ENCODE data around the gene CES4A. TPM values are rescaled to one million over a fixed set of nuclear protein-coding genes. Genes with fewer than 3 reads are reported as not detected.
A peak's percentile ranks its signal among the peaks of the same experiment; 100 is the strongest.

CES4A gene
- total RNA-seq, 1 donor from 2014 or later = 1.2 TPM

DNA sequence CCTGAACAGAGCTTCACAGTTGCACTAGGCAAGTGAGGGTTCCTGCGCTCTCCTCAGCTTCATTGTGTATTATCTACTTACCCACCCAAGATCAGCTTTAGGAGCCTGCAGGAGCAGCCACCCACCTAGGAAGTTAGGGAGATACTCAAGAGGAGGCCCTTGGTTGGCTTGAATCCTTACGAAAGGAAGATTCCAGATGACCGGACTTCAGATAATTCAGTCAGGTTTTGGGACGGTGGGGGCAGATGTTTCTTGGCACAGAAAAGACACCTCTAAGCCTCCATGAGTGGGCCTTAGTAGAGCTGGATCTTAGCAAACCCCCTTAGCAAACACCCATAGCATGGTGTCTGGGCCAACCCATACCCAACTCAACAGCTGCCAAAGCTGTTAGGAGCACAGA is 38.2 kb downstream of the CES4A start:
- no peak for FAIRE-seq
- TF ChIP-seq, protein P1, sequence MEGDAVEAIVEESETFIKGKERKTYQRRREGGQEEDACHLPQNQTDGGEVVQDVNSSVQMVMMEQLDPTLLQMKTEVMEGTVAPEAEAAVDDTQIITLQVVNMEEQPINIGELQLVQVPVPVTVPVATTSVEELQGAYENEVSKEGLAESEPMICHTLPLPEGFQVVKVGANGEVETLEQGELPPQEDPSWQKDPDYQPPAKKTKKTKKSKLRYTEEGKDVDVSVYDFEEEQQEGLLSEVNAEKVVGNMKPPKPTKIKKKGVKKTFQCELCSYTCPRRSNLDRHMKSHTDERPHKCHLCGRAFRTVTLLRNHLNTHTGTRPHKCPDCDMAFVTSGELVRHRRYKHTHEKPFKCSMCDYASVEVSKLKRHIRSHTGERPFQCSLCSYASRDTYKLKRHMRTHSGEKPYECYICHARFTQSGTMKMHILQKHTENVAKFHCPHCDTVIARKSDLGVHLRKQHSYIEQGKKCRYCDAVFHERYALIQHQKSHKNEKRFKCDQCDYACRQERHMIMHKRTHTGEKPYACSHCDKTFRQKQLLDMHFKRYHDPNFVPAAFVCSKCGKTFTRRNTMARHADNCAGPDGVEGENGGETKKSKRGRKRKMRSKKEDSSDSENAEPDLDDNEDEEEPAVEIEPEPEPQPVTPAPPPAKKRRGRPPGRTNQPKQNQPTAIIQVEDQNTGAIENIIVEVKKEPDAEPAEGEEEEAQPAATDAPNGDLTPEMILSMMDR (IDR thresholded peaks at IDR 0.05; ENCODE audit: insufficient read depth, low read depth, low read length) = no peak
- Histone ChIP-seq H3K4me3 (ENCODE audit: insufficient read depth, low read depth, low read length) (no peak overlapping the region), H3K9me3 (ENCODE audit: insufficient read depth, low read depth, low read length) (no peaks in the 10 kb centered on the region), H2AFZ (ENCODE audit: low read depth, low read length) (no peak overlapping the region), H3K27me3 (ENCODE audit: insufficient read depth, low read length) (no peaks in the 10 kb centered on the region), H3K36me3 (ENCODE audit: insufficient read depth, low read length) (peaks cover 4% of the 10 kb centered on the region), H3K4me1 (ENCODE audit: insufficient read depth, low read length) (peaks cover 21% of the 10 kb centered on the region), H3K79me2 (ENCODE audit: insufficient read depth, low read length) (peaks cover 28% of the 10 kb centered on the region), H3K9ac (ENCODE audit: low read length) (no peak overlapping the region), H4K20me1 (ENCODE audit: insufficient read depth, low read length) (peaks cover 18% of the 10 kb centered on the region), H3K4me2 (ENCODE audit: low read length) (no peak overlapping the region), H3K27ac (ENCODE audit: low read depth, low read length) (no peak overlapping the region)
- H3K9me3 Mint-ChIP-seq (ENCODE audit: unreplicated experiment) = no peaks in the 10 kb centered on the region
- H3K36me3 Mint-ChIP-seq (ENCODE audit: low read depth, unreplicated experiment) = no peaks in the 10 kb centered on the region
- no peak overlapping the region for H3K27ac Mint-ChIP-seq (ENCODE audit: unreplicated experiment)
- H3K27me3 Mint-ChIP-seq (ENCODE audit: low read depth, unreplicated experiment) = no peaks in the 10 kb centered on the region
- DNase-seq (ENCODE audit: low read depth) = no peak
- no peak overlapping the region for H3K4me3 Mint-ChIP-seq (ENCODE audit: unreplicated experiment)
- H3K4me1 Mint-ChIP-seq (ENCODE audit: low read depth, unreplicated experiment) = peaks cover 28% of the 10 kb centered on the region

DNA sequence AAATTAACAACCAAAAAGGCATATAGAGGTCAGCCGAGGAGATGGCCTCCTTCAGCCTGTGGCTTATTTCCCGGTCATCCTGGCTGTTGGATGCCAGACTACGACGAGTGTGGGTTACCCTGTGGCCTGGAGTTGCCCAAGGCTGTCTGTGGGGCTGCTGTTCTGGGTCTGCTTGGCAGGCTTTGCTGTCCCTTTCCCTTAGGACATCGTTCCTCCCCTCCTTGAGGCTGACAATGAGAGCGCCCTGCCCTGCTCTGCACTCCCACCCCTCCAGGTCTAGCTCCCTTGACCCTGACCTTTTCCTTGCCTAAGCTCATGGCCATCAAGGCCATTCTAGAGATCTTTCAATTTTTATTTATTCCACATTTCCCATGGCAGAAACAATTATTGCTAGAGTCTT is 38.7 kb downstream of the CES4A start:
- H3K36me3 Mint-ChIP-seq (ENCODE audit: low read depth, unreplicated experiment) = no peaks in the 10 kb centered on the region

DNA sequence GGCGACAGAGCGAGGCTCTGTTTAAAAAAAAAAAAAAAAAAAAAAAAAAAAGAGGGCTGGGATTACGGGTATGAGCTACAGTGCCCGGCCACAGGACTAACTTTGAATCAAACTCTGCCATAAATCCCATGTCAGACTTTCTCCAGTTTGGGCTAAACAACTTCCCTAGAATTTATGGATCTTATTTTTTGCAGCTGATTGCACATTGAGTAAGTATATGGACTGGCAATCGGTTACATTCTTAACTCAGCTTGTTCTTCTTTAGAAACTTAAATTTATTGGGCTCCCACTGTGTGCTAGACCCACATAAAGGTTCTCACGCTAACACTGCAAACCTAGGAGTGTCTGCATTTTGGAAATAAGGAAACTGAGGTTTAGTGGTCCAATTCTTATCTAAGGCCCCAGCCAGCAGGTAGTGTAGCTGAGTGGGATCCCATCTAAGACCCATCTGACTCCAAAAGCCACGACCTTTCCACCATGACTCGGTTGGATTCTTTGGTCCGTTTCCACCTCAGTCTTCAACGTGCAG is 39.8 kb downstream of the CES4A start:
- H3K4me2 ChIP-seq (ENCODE audit: low read length) = peak overlapping the region; percentile 88
- Mint-ChIP-seq H3K4me1 (ENCODE audit: low read depth, unreplicated experiment) (peaks cover 26% of the 10 kb centered on the region), H3K9me3 (ENCODE audit: unreplicated experiment) (no peaks in the 10 kb centered on the region), H3K4me3 (ENCODE audit: unreplicated experiment) (peak overlapping the region; percentile 80), H3K27me3 (ENCODE audit: low read depth, unreplicated experiment) (no peaks in the 10 kb centered on the region), H3K36me3 (ENCODE audit: low read depth, unreplicated experiment) (no peaks in the 10 kb centered on the region), H3K27ac (ENCODE audit: unreplicated experiment) (peak overlapping the region; percentile 87)
- peaks cover 44% of the 10 kb centered on the region for H3K79me2 ChIP-seq (ENCODE audit: insufficient read depth, low read length)
- H3K27me3 ChIP-seq (ENCODE audit: insufficient read depth, low read length) = no peaks in the 10 kb centered on the region
- H3K9ac ChIP-seq (ENCODE audit: low read length) = peak overlapping the region; percentile 89
- peaks cover 10% of the 10 kb centered on the region for H3K36me3 ChIP-seq (ENCODE audit: insufficient read depth, low read length)
- no peak for TF ChIP-seq EZH2 (IDR thresholded peaks at IDR 0.05; ENCODE audit: insufficient read depth, low read length)
- TF ChIP-seq, protein P1 (IDR thresholded peaks at IDR 0.05; ENCODE audit: insufficient read depth, low read depth, low read length) = no peak
- peak overlapping the region; percentile 68 for H3K4me3 ChIP-seq (ENCODE audit: insufficient read depth, low read depth, low read length)
- peaks cover 26% of the 10 kb centered on the region for H3K4me1 ChIP-seq (ENCODE audit: insufficient read depth, low read length)
- peaks cover 35% of the 10 kb centered on the region for H4K20me1 ChIP-seq (ENCODE audit: insufficient read depth, low read length)
- no peaks in the 10 kb centered on the region for H3K9me3 ChIP-seq (ENCODE audit: insufficient read depth, low read depth, low read length)
- FAIRE-seq = no peak
- H3K27ac ChIP-seq (ENCODE audit: low read depth, low read length) = peak overlapping the region; percentile 87
- DNase-seq (ENCODE audit: low read depth) = no peak
- H2AFZ ChIP-seq (ENCODE audit: low read depth, low read length) = peak overlapping the region; percentile 86

More for the DNA sequence above, 38.7 kb downstream of the CES4A start:
- Mint-ChIP-seq H3K27me3 (ENCODE audit: low read depth, unreplicated experiment) (no peaks in the 10 kb centered on the region), H3K4me3 (ENCODE audit: unreplicated experiment) (peak overlapping the region; percentile 54), H3K9me3 (ENCODE audit: unreplicated experiment) (no peaks in the 10 kb centered on the region), H3K27ac (ENCODE audit: unreplicated experiment) (no peak overlapping the region), H3K4me1 (ENCODE audit: low read depth, unreplicated experiment) (peaks cover 32% of the 10 kb centered on the region)
- no peak overlapping the region for H3K4me3 ChIP-seq (ENCODE audit: insufficient read depth, low read depth, low read length)
- no peak for DNase-seq (ENCODE audit: low read depth)
- peaks cover 32% of the 10 kb centered on the region for H3K79me2 ChIP-seq (ENCODE audit: insufficient read depth, low read length)
- FAIRE-seq = no peak
- H3K27ac ChIP-seq (ENCODE audit: low read depth, low read length) = no peak overlapping the region
- H4K20me1 ChIP-seq (ENCODE audit: insufficient read depth, low read length) = peaks cover 23% of the 10 kb centered on the region
- H3K4me1 ChIP-seq (ENCODE audit: insufficient read depth, low read length) = peaks cover 24% of the 10 kb centered on the region
- no peak overlapping the region for H3K9ac ChIP-seq (ENCODE audit: low read length)
- H3K9me3 ChIP-seq (ENCODE audit: insufficient read depth, low read depth, low read length) = no peaks in the 10 kb centered on the region
- H2AFZ ChIP-seq (ENCODE audit: low read depth, low read length) = no peak overlapping the region
- no peaks in the 10 kb centered on the region for H3K27me3 ChIP-seq (ENCODE audit: insufficient read depth, low read length)
- H3K4me2 ChIP-seq (ENCODE audit: low read length) = no peak overlapping the region
- TF ChIP-seq EZH2 (IDR thresholded peaks at IDR 0.05; ENCODE audit: insufficient read depth, low read length) = no peak
- H3K36me3 ChIP-seq (ENCODE audit: insufficient read depth, low read length) = peaks cover 9% of the 10 kb centered on the region

Data from astrocyte (in vitro differentiated cells and primary cell).